Vagina (tissue), 2 donors: ENCODE measurements around the gene JPH2. TPM values are rescaled to one million over a fixed set of nuclear protein-coding genes. Genes with fewer than 3 reads are reported as not detected.

Experiments used
- DNase-seq, 2 donors: peaks; one replicate each; pipeline ENCODE4 v3.0.0-alpha.2; 2017; ENCODE audit errors: extremely low spot score in 2 of 2
- H3K27ac ChIP-seq: fragments of 200-600 bp; sonication (generic); one replicate; pipeline ENCODE4 v1.5.1; 2019
- H3K27me3 ChIP-seq: fragments of 200-600 bp; sonication (generic); one replicate; pipeline ENCODE4 v1.5.1; 2019
- H3K36me3 ChIP-seq, 2 donors: fragments of 200-600 bp; sonication (generic); one replicate each; pipeline ENCODE4 v1.5.1; 2017 to 2019
- H3K4me1 ChIP-seq: fragments of 200-600 bp; sonication (generic); one replicate; pipeline ENCODE4 v1.5.1; 2019
- H3K4me3 ChIP-seq, 2 donors: fragments of 200-600 bp; sonication (generic); 1 replicate in 1 of 2; 2 replicates in 1 of 2; pipeline ENCODE4 v1.5.1; 2016 to 2019
- H3K9me3 ChIP-seq: fragments of 200-600 bp; sonication (generic); one replicate; pipeline ENCODE4 v1.5.1; 2019
- CTCF ChIP-seq, 3 experiments: fragments of 450-650 bp in 2 of 3; fragments of 200-600 bp in 1 of 3; sonication (generic) in 1 of 3; IDR thresholded peaks; one replicate each; pipeline ENCODE4 v1.5.1; 2017 to 2019; ENCODE audit warnings: antibody characterized with exemption in 3 of 3, mild to moderate bottlenecking in 2 of 3, moderate library complexity in 2 of 3
- POLR2A ChIP-seq, 2 donors: fragments of 450-650 bp; IDR thresholded peaks; one replicate each; pipeline ENCODE4 v1.6.1; 2017; ENCODE audit warnings: antibody characterized with exemption in 2 of 2, mild to moderate bottlenecking in 2 of 2, moderate library complexity in 2 of 2
- POLR2AphosphoS5 ChIP-seq, 2 donors: sonication (generic); formaldehyde crosslinking; IDR thresholded peaks; one replicate each; pipeline ENCODE4 v1.9.0; 2017; ENCODE audit warnings: antibody characterized with exemption in 2 of 2, mild to moderate bottlenecking in 2 of 2, low read depth in 1 of 2; ENCODE audit not compliant: insufficient read depth in 1 of 2
- intact Hi-C: fragments of 100-400 bp; cut with DNase I; formaldehyde crosslinking; loops from one replicate; pipeline ENCODE4 v1.15.1; 2023
- total RNA-seq: library from RNA; depleted of rRNA; stranded (reverse); fragments of >200 nt; gene quantifications from one replicate; pipeline ENCODE4 v1.2.3, GENCODE V29; 2016

Gene JPH2
- total RNA-seq, 1 donor from 2014 or later: 13.8 TPM

GRCh38 chr20:44153636-44154043, 33.3 kb downstream of the JPH2 start:
- no peak for DNase-seq
- H3K36me3 ChIP-seq: no peaks in the 10 kb centered on the region
- intact Hi-C loops: no loop called here
- H3K4me1 ChIP-seq: no peaks in the 10 kb centered on the region
- TF ChIP-seq POLR2AphosphoS5 (IDR thresholded peaks at IDR 0.05; ENCODE audit: insufficient read depth in 1 of 2, low read depth in 1 of 2) (no peak), POLR2A (IDR thresholded peaks at IDR 0.05) (no peak), CTCF (IDR thresholded peaks at IDR 0.05) (no peak)
- peak overlapping the region; percentile 33 for H3K27ac ChIP-seq
- H3K9me3 ChIP-seq: no peaks in the 10 kb centered on the region
- H3K27me3 ChIP-seq: no peaks in the 10 kb centered on the region
- H3K4me3 ChIP-seq: no peak overlapping the region

GRCh38 chr20:44151621-44152416, 35.2 kb downstream of the JPH2 start:
- DNase-seq: no peak
- Histone ChIP-seq H3K4me1 (no peaks in the 10 kb centered on the region), H3K36me3 (no peaks in the 10 kb centered on the region), H3K9me3 (no peaks in the 10 kb centered on the region), H3K27me3 (no peaks in the 10 kb centered on the region), H3K27ac (no peak overlapping the region), H3K4me3 (no peak overlapping the region)
- intact Hi-C loops: no loop called here
- no peak for TF ChIP-seq POLR2A (IDR thresholded peaks at IDR 0.05)

GRCh38 chr20:44146272-44146671, 40.7 kb downstream of the JPH2 start:
- TF ChIP-seq POLR2AphosphoS5 (IDR thresholded peaks at IDR 0.05; ENCODE audit: insufficient read depth in 1 of 2, low read depth in 1 of 2) (no peak), POLR2A (IDR thresholded peaks at IDR 0.05) (no peak), CTCF (IDR thresholded peaks at IDR 0.05) (no peak)
- Histone ChIP-seq H3K4me1 (no peaks in the 10 kb centered on the region), H3K36me3 (no peaks in the 10 kb centered on the region), H3K9me3 (no peaks in the 10 kb centered on the region), H3K27ac (no peak overlapping the region), H3K27me3 (no peaks in the 10 kb centered on the region), H3K4me3 (no peak overlapping the region)
- intact Hi-C loops: no loop called here
- DNase-seq: no peak

GRCh38 chr20:44145131-44145775, 41.7 kb downstream of the JPH2 start:
- DNase-seq: no peak
- TF ChIP-seq POLR2A (IDR thresholded peaks at IDR 0.05) (no peak), CTCF (IDR thresholded peaks at IDR 0.05) (no peak), POLR2AphosphoS5 (IDR thresholded peaks at IDR 0.05; ENCODE audit: insufficient read depth in 1 of 2, low read depth in 1 of 2) (no peak)
- Histone ChIP-seq H3K4me3 (no peak overlapping the region), H3K27me3 (no peaks in the 10 kb centered on the region), H3K4me1 (no peaks in the 10 kb centered on the region), H3K36me3 (no peaks in the 10 kb centered on the region), H3K27ac (no peak overlapping the region), H3K9me3 (no peaks in the 10 kb centered on the region)
- intact Hi-C loops: no loop called here

- Histone ChIP-seq H3K27me3 (no peaks in the 10 kb centered on the region), H3K27ac (no peak overlapping the region), H3K4me1 (no peaks in the 10 kb centered on the region), H3K4me3 (no peak overlapping the region), H3K36me3 (no peaks in the 10 kb centered on the region), H3K9me3 (no peaks in the 10 kb centered on the region)
- intact Hi-C loops: no loop called here
- no peak for DNase-seq
- TF ChIP-seq POLR2A (IDR thresholded peaks at IDR 0.05): no peak
- no peak for TF ChIP-seq POLR2AphosphoS5 (IDR thresholded peaks at IDR 0.05; ENCODE audit: insufficient read depth in 1 of 2, low read depth in 1 of 2)
- no peak for TF ChIP-seq CTCF (IDR thresholded peaks at IDR 0.05)
These were observed 43.1 kb downstream of the JPH2 start for GRCh38 chr20:44143936-44144335.
